Placental epithelial cell (primary cell): ENCODE measurements around the gene ACKR4. TPM values are rescaled to one million over a fixed set of nuclear protein-coding genes. Genes with fewer than 3 reads are reported as not detected.

Experiments
- total RNA-seq: library from RNA; depleted of rRNA; stranded (reverse); fragments of >200 nt; gene quantifications from 2 replicates; pipeline ENCODE4 v1.2.3, GENCODE V29; 2012

ACKR4 gene
- total RNA-seq: not detected in 2 replicates

DNA sequence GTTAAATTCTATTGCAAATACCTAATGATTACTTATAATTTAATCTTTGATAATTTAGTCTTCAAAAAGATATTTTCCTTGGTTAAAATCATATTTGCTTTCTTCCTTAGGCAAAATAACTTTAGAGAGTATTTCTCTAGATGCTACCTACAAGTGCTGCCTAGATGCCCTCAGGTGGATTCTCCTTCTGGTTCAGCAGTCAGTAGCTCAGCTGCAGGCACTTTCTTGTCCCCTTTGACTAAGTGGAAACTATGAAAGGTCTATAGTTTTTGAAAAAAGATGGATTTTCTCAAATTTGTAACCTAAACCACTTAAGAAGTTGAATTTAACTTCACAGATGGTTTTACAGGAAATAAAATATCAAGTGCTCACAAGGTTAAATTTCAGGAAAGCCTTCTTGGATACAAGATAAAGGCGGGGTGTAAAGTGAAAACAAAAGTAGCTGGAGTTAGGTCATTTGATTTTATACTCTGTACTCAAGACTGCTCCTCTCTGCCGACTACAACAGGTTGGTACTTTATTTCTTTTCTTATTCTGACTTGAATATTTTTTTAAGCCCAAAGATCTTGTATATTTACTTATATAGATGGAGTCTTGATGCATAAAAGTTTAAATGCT, at the start of gene ACKR4:
Gene ACKR4 (plus strand): TSS at position 455 of the 618 bp plus-strand sequence. CDS start 3,128 bp downstream, outside the sequence.

Other genes starting within 250 kb of the ACKR4 start
- 43.2 and 55.0 TPM in 2 replicates for gene DNAJC13, start 179.8 kb upstream of the ACKR4 start, total RNA-seq
- 16.1 and 20.4 TPM in 2 replicates for gene ACAD11, start 62.5 kb downstream of the ACKR4 start, total RNA-seq
- 37.6 and 37.7 TPM in 2 replicates for gene UBA5, start 63.1 kb downstream of the ACKR4 start, total RNA-seq
- gene NPHP3, start 125.1 kb downstream of the ACKR4 start, total RNA-seq: 46.1 and 53.8 TPM in 2 replicates